Mesothelial cell of epicardium (in vitro differentiated cells): Measurements from ENCODE around the gene TMEM247. TPM values are rescaled to one million over a fixed set of nuclear protein-coding genes. Genes with fewer than 3 reads are reported as not detected.
"Not testable (repeated sequence)": the region's sequence is repeated elsewhere in the genome, so short reads cannot be mapped to it uniquely, and the experiment has no call there.

Experiments used
- DNase-seq, 2 experiments: peaks; one replicate each; pipeline ENCODE4 v3.0.0; 2021; ENCODE audit warnings: low spot score in 2 of 2; ENCODE audit not compliant: unreplicated experiment in 2 of 2
- H3K27ac Mint-ChIP-seq: 2 replicates; pipeline ENCODE4 v1.8.0; 2021; ENCODE audit warnings: mixed read lengths
- H3K27me3 Mint-ChIP-seq: 2 replicates; pipeline ENCODE4 v1.8.0; 2021; ENCODE audit warnings: low read depth, mixed read lengths
- H3K36me3 Mint-ChIP-seq: 2 replicates; pipeline ENCODE4 v1.8.0; 2021; ENCODE audit warnings: mixed read lengths
- H3K4me1 Mint-ChIP-seq: 2 replicates; pipeline ENCODE4 v1.8.0; 2021; ENCODE audit warnings: mixed read lengths
- H3K4me3 Mint-ChIP-seq: 2 replicates; pipeline ENCODE4 v1.8.0; 2021; ENCODE audit warnings: mild to moderate bottlenecking, moderate library complexity, mixed read lengths
- H3K9me3 Mint-ChIP-seq: 2 replicates; pipeline ENCODE4 v1.8.0; 2021; ENCODE audit warnings: mixed read lengths
- CTCF ChIP-seq: fragments of 200-600 bp; sonication (generic); IDR thresholded peaks from one replicate; pipeline ENCODE4 v1.5.0; 2021; ENCODE audit warnings: antibody characterized with exemption; ENCODE audit not compliant: unreplicated experiment
- total RNA-seq: library from RNA; stranded (reverse); gene quantifications from 3 replicates; pipeline ENCODE4 v1.2.1, GENCODE V29; 2021

The TMEM247 gene
- total RNA-seq, 1 donor from 2014 or later, result not detected

GRCh38 chr2:46471697-46472096 lies 7.7 kb upstream of the TMEM247 start:
- Mint-ChIP-seq H3K27ac (no peak overlapping the region), H3K9me3 (peaks cover 25% of the 10 kb centered on the region), H3K4me1 (no peaks in the 10 kb centered on the region), H3K4me3 (no peak overlapping the region), H3K27me3 (peaks cover 5% of the 10 kb centered on the region), H3K36me3 (no peaks in the 10 kb centered on the region)
- no peak for TF ChIP-seq CTCF
- no peak for DNase-seq

- not testable (repeated sequence) for H3K27ac Mint-ChIP-seq, DNase-seq, H3K4me3 Mint-ChIP-seq, H3K27me3 Mint-ChIP-seq, H3K36me3 Mint-ChIP-seq, H3K4me1 Mint-ChIP-seq
- H3K9me3 Mint-ChIP-seq, result peaks cover 27% of the 10 kb centered on the region
Measured at GRCh38 chr2:46472165-46472564, 7.2 kb upstream of the TMEM247 start.

- not testable (repeated sequence) for H3K36me3 Mint-ChIP-seq, H3K4me1 Mint-ChIP-seq, DNase-seq, H3K27ac Mint-ChIP-seq, H3K27me3 Mint-ChIP-seq, H3K4me3 Mint-ChIP-seq
- H3K9me3 Mint-ChIP-seq, result peaks cover 36% of the 10 kb centered on the region
Measured at GRCh38 chr2:46477462-46477861, 1.9 kb upstream of the TMEM247 start.

- Mint-ChIP-seq H3K9me3 (peaks cover 35% of the 10 kb centered on the region), H3K4me1 (peaks cover 10% of the 10 kb centered on the region), H3K4me3 (no peak overlapping the region), H3K27ac (no peak overlapping the region), H3K36me3 (no peaks in the 10 kb centered on the region), H3K27me3 (peaks cover 7% of the 10 kb centered on the region)
- TF ChIP-seq CTCF, result no peak
- DNase-seq, result no peak
Measured at GRCh38 chr2:46477925-46478324, 1.4 kb upstream of the TMEM247 start.

- H3K4me1 Mint-ChIP-seq, result peaks cover 10% of the 10 kb centered on the region
- no peaks in the 10 kb centered on the region for H3K36me3 Mint-ChIP-seq
- no peak overlapping the region for H3K27ac Mint-ChIP-seq
- no peak overlapping the region for H3K4me3 Mint-ChIP-seq
- no peak for DNase-seq
- peaks cover 20% of the 10 kb centered on the region for H3K9me3 Mint-ChIP-seq
- H3K27me3 Mint-ChIP-seq, result peaks cover 2% of the 10 kb centered on the region
- no peak for TF ChIP-seq CTCF
Measured at GRCh38 chr2:46480562-46480961, 1.2 kb downstream of the TMEM247 start.

GRCh38 chr2:46481198-46482193 lies 2.1 kb downstream of the TMEM247 start:
- peaks cover 2% of the 10 kb centered on the region for H3K27me3 Mint-ChIP-seq
- peaks cover 10% of the 10 kb centered on the region for H3K4me1 Mint-ChIP-seq
- DNase-seq, result no peak
- H3K4me3 Mint-ChIP-seq, result no peak overlapping the region
- TF ChIP-seq CTCF, result no peak
- H3K9me3 Mint-ChIP-seq, result peaks cover 17% of the 10 kb centered on the region
- no peak overlapping the region for H3K27ac Mint-ChIP-seq
- no peaks in the 10 kb centered on the region for H3K36me3 Mint-ChIP-seq
